Activated T-helper 1 cell treated with anti-CD3 and anti-CD28 coated beads, Interleukin-2, amount 50 U/mL, for 16 hours (primary cell): ENCODE results near the gene RNPC3.

Experiments
- DNase-seq, 2 donors: peaks; one replicate each; pipeline ENCODE4 v3.0.0-alpha.2; 2020; ENCODE audit warnings: low read depth in 1 of 2, low spot score in 1 of 2

Gene RNPC3, protein sequence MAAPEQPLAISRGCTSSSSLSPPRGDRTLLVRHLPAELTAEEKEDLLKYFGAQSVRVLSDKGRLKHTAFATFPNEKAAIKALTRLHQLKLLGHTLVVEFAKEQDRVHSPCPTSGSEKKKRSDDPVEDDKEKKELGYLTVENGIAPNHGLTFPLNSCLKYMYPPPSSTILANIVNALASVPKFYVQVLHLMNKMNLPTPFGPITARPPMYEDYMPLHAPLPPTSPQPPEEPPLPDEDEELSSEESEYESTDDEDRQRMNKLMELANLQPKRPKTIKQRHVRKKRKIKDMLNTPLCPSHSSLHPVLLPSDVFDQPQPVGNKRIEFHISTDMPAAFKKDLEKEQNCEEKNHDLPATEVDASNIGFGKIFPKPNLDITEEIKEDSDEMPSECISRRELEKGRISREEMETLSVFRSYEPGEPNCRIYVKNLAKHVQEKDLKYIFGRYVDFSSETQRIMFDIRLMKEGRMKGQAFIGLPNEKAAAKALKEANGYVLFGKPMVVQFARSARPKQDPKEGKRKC

DNA sequence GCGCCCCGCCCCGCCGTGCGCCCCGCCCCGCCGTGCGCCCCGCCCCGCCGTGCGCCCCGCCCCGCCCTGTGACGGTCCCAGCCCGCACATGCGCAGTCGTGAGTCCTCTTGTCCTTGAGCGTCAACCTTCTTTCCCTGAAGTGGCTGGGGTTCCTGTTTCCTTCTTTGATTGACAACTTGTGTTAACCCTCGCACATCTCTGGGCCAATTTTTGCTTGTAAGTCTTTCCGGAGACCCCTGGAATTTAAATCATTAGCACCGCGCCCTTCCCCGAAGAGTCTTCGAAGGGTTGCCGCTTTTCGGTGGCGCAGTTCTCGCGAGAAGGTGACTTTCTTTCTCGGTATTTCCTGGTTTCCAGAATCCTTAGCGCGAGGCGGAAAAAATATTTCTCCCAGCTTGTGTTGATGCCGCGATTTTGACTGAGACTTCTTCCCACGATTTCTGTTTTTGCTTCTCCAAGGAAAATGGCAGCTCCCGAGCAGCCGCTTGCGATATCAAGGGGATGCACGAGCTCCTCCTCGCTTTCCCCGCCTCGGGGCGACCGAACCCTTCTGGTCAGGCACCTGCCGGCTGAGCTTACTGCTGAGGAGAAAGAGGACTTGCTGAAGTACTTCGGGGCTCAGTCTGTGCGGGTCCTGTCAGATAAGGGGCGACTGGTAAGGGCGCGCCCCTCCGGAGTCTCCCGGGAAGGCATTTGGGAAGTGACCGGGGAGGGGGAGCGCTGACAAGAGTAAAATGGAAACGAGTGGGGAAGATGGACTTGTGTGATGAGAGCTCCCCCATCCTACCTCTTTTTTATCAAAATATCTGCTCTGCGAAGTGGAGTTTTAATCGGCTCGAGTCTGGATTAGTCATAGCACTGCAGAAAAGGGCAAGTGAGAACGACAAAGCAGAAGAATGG lies at the start of gene RNPC3:
RNPC3 (plus strand) TSS at position 93 of the 901 bp plus-strand sequence; CDS start at position 465, 372 bp downstream.
- peak; percentile 78 to 79 for DNase-seq

DNA sequence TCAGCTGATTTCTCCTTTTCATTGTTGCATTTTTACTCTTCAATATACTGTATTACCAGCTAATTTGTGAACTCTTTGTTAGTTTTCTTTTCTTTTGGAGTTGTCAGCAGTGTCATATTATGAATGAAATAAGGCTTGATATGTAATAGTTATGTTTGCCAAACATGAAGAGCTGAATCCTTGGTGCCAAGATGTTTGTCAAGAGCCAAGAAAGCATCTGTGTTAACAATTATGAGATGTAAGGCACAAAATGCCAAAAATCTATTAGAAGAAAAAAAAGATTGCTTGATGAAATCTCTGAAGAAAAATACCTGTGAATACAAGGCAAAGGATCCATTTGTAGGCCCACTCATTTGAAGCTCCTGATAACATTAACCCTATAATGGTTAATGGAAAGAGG lies 48.4 kb upstream of the RNPC3 start:
- DNase-seq = no peak

DNA sequence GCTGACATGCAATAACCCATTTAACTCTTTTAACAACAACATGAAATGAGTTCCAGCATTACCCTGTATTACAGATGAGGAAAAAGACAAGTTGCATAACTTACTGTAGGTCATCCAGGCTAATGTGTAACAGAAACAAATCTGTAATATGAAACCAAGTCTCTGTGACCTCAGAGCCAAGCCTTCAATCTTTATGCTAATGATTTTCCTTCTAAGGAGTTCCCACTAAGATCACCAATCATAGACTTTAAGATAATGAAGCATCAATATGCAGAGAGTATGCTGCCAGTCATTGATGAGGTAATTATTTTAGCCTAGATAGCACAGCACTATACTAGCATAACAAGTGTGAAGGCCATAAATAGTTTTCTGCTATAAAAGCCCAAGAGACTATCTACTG lies 35.6 kb upstream of the RNPC3 start:
- no peak for DNase-seq

DNA sequence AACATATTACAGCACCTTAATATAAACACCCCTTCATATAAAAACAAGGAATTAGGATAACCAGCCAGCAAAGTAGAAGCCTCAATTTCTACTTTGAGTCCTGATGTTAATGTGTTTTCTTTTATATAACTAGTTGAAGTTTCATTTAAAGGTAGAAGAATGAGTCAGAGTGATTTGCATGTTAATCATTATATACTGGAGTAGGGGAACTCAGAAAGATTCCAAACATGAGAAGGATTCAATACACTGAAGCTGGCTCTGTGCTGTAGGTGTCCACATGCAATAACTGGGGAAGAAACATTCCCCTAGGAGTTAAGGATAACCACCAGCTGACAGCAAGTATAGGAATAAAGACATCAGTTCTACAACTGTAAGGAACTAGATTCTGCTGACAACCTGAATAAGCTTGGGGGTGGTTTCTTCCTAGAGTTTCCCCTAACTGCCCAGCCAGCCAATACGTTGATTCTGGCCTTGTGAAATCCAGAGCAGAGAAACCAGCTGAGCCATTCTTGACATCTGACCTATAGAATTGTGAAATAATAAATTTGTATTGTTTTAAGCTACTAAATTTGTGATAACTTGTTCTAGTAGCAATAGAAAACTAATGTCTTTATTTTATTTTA lies 33.4 kb upstream of the RNPC3 start:
- no peak for DNase-seq

DNA sequence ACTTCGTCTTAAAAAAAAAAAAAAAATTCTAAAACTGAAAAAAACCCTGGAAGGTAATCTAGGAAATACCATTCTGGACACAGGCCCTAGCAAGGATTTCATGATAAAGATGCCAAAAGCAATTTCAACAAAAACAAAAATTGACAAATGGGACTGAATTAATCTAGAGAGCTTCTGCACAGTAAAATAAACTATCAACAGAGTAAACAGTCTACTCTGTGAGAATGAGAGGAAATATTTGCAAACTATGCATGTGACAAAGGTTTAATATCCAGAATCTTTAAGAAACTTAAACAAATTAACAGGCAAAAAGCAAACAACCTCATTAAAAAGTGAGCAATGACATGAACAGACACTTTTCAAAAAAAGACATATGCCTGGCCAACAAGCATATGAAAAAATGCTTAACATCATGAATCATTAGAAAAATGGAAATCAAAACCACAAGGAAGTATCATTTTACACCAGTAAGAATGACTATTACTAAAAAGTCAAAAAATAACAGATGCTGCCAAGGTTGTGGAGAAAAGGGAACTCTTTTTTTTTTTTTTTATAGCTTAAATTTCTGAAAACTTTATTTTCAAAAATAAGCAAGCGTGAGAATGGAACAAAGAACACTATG lies 29.4 kb upstream of the RNPC3 start:
- DNase-seq = no peak

DNA sequence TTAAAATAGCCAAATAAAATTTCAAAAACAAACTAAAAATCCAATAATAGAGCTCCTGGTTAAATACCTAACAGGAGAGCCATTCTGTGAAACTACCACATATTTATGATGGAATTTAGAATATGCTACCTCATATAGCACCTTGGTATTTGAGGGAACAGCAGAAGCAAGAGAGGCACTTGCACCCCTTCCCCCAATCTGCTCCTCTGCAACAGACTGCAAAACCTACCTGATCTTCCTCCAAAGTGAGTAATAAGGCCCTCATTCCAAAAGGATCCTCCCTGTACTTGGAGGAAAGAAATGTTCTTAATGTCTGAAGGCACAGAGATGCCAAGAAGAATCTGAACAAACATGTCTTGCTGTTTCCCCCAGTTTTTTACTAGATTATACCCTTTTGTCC lies 28.1 kb upstream of the RNPC3 start:
- no peak for DNase-seq

DNA sequence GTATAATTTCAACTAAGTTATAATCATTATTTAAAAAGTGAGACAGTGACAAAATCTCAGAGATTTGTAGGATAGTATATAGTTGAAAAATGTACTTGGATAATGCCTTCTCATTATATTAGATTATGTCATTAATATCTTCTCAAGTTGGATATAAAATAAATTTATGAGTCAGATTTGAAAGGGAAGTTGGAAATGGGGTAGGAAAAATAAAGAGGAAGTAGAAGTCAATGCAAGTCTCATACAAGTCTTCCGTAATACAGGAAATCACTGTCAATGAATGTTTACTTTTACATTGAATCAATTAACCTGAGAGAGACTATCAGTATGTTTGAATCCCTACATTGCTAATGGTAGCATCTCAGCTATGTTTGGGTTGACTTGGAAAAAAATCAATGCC lies 16.2 kb upstream of the RNPC3 start:
- DNase-seq = no peak

GRCh38 chr1:103513711-103514110 lies 11.8 kb upstream of the RNPC3 start:
- no peak for DNase-seq

DNA sequence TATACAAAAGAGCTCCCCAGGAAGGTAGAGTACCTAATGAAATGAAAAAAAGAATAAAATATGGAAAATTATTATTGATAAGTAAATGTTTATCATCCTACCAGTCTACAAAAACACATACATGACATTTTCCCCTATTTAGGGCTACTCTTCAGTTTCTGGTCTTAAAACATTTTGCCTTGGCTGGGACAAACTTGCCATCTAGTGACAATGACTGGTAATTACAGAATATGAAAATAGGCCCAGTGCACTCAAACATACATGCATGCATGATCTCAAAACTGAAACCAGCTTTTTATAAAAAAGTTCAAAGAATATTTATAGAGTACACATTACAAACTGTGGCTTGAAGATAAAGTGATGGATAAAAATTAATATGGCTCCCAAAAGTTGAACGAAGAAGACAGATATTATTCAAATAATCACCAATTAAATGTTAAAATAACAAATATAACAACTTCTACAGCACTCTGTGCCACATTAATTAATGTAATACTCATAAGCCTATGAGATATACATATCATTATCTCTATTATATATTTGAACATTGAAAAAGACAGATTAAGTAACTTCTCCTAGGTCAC lies 10.5 kb upstream of the RNPC3 start:
- DNase-seq = no peak

GRCh38 chr1:103516283-103516682 lies 9.2 kb upstream of the RNPC3 start:
- no peak for DNase-seq

GRCh38 chr1:103516693-103517092 lies 8.8 kb upstream of the RNPC3 start:
- DNase-seq = no peak

DNA sequence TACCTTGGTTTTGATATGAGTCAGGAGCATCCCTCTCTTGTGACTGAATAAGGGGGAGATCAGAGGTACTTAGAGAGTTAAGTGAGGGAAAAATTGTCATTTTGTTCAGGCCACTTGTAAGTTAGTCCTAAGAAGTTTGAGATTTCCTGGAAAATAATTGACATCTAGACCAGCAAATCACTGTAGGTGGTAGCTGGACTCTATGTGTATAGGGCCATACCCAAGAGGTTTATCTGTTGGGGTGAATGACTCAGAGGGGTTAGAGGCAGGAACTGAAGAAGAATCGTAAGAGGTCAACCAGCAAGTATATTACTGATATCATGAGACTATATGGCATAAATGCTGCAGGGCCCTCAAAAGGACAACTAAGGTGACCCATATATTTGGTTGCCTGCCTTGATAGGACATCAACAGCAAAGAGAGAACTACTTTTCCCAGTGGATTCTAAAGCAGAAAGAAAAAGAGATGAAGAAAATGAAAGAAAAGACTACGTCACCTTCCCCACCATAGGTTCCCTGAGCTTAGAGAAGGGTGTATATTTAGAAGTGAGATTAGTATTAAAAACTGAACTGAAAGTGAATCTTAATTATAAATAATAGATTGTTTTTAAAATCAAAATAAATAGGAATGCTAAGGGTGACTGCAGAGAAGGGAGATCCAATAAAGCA lies 8.0 kb upstream of the RNPC3 start:
- no peak for DNase-seq

DNA sequence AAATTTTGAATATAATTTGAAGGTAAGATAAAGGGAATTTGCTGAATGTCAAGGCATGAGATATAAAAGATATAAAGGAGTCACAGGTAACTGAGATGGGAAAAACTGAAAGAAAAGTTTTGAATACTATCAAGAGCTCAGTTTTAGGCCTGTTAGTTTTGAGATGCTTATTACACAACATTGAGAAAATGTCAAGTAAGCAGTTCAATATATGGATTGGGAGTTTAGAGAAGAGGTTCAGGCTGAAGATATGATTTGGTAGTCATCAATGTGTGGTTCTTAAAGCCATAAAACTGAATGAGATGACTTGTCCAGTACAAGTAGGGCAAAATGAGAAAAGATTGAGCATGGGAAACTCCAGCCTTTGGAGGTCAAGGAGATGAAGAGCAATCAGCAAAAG lies 4.7 kb upstream of the RNPC3 start:
- DNase-seq = no peak

GRCh38 chr1:103523346-103523745 lies 2.2 kb upstream of the RNPC3 start:
- no peak for DNase-seq

GRCh38 chr1:103525114-103525606 lies 339 bp upstream of the RNPC3 start:
- no peak for DNase-seq

DNA sequence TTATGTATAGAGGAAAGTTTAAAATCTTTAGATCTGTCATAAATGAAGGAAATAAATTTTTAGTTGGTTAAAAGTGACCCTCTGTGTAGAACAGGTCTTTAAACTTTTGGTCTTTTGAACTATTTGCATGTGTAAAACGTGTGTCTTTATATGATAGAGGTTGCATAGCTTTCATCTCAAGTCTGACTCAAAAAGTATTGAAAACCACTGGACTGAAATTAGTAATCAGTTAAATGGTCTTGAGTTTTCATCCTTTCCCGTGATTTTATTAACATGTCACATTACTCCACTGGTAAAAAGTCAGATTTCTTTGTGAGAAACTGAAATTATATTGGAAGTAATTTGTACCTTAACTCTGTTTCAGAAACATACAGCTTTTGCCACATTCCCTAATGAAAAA lies 1.8 kb downstream of the RNPC3 start:
- no peak for DNase-seq

DNA sequence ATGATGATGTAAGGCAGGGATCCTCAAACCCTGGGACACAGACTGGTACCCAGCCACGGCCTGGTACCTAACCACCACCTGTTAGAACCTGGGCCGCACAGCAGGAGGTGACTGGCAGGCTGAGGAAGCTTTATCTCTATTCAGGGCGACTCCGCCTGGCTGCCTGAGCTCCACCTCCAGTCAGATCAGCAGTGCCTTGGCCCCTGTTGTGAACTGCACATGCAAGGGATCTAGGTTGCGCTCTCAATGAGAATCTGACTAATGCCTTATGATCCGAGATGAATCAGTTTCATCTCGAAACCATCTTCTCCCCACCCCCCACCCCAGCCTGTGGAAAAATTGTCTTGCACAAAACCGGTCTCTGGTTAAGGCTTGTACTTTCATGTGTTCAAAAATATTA lies 4.2 kb downstream of the RNPC3 start:
- DNase-seq = peak in 1 of 2 donors; percentile 42

DNA sequence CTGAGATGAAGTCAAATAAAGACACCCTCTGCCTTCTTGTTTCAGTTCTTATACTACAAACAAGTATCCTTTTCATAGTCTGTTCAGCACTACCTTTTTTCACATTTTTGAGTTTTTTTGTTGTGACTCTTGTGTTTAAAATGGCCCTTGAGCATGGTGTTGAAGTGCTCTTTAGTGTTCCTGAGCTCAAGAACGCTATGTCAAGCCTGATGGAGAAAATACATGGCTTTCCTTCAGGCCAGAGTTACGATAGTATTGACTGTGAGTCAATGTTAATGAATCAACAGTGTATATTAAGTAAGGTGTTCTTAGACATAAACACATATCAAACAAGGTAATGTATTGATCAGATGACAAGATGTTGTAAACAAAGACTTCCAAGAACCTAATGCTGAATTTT lies 12.7 kb downstream of the RNPC3 start:
- no peak for DNase-seq

DNA sequence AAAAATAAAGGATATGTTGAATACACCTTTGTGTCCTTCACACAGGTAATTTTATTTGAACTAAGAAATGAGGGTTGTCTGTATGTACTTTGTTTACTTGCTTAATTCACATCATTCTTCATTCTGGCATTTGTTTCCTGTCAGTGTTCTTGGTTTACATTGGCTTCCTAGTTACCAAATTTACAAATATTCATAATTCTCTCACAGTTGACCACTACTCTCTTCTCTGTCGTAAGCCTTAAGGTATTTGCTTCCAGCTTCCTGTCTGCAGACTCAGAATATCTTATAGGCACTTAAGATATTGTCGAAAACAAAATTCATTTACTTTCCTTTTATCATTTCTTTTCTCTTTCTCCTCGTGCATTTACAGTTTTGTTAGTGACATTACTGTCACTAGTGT lies 15.9 kb downstream of the RNPC3 start:
- no peak for DNase-seq

DNA sequence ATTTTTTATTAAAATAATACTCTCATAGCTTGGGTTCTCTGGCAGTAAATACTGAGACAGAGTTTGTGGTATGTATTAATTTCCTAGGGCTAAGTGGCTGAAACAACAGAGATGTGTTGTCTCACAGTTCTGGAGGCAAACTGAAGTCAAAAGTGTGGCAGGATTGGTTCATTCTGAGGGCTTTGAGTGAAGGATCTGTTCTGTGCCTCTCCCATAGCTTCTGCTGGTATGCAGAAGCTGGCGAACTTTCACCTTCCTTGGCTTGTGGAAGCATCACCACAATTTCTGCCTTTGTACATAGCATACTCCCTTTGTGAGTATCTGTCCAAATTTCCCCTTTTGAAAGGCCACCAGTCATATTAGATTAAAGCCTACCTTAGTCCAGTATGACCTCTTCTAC lies 21.0 kb downstream of the RNPC3 start:
- DNase-seq = no peak
